Rectal smooth muscle tissue (tissue), 1 donor: ENCODE measurements around the gene PAGE2B.
A peak's percentile ranks its signal among the peaks of the same experiment; 100 is the strongest.
"Not testable (repeated sequence)": the region's sequence is repeated elsewhere in the genome, so short reads cannot be mapped to it uniquely, and the experiment has no call there.

ENCODE experiments used
- H3K27ac ChIP-seq: one replicate; pipeline ENCODE4 v1.7.0; 2013; ENCODE audit warnings: low read depth, low read length, inconsistent platforms
- H3K27me3 ChIP-seq: one replicate; pipeline ENCODE4 v1.7.0; 2013; ENCODE audit warnings: low read length; ENCODE audit not compliant: control insufficient read depth, insufficient read depth
- H3K36me3 ChIP-seq: one replicate; pipeline ENCODE4 v1.7.0; 2013; ENCODE audit warnings: low read length; ENCODE audit not compliant: control insufficient read depth, insufficient read depth
- H3K4me1 ChIP-seq: one replicate; pipeline ENCODE4 v1.7.0; 2013; ENCODE audit warnings: low read length; ENCODE audit not compliant: control insufficient read depth, insufficient read depth
- H3K4me3 ChIP-seq: one replicate; pipeline ENCODE4 v1.7.0; 2013; ENCODE audit warnings: low read length
- H3K9ac ChIP-seq: one replicate; pipeline ENCODE4 v1.7.0; 2013; ENCODE audit warnings: low read length

Gene PAGE2B

DNA sequence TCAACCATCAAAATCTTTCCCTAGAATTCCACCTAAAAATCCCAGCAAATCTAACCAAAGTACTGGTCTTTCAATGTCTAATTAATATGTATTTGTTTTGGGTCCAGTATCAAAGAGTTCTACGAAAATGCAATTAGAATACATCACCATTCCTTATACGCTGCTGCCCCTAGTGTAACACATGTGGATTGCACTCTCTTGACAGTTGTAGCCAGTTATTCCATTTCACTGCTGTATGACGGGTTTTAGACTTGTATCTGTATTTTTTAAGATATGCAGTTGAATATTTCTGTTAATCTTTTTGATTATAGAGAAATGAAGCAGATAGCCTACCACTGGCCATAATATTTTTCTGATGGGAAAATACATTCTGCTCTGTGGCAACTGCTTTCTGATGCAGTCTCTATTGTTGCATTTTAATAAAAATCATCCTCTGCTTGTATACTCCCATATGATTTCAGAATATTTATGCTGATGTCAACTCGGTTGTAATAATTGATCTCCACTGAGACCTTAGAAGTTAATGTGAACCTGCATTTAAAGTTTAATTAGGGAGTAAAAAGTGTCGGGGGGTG is 17.1 kb upstream of the PAGE2B start:
- Histone ChIP-seq H3K4me1 (no peaks in the 10 kb centered on the region), H3K27me3 (no peaks in the 10 kb centered on the region), H3K27ac (no peak overlapping the region), H3K36me3 (no peaks in the 10 kb centered on the region), H3K9ac (no peak overlapping the region), H3K4me3 (peak overlapping the region; percentile 36)

DNA sequence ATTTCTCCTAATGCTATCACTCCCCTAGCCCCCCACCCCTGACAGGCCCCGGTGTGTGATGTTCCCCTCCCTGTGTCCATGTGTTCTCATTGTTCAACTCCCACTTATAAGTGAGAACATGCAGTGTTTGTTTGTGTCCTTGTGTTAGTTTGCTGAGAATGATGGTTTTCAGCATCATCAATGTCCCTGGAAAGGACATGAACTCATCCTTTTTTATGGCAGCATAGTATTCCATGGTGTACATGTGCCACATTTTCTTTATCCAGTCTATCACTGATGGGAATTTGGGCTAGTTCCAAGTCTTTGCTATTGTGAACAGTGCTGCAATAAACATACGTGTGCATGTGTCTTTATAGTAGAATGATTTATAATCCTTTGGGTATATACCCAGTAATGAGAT is 7.7 kb upstream of the PAGE2B start:
- H3K4me1 ChIP-seq, result not testable (repeated sequence)

DNA sequence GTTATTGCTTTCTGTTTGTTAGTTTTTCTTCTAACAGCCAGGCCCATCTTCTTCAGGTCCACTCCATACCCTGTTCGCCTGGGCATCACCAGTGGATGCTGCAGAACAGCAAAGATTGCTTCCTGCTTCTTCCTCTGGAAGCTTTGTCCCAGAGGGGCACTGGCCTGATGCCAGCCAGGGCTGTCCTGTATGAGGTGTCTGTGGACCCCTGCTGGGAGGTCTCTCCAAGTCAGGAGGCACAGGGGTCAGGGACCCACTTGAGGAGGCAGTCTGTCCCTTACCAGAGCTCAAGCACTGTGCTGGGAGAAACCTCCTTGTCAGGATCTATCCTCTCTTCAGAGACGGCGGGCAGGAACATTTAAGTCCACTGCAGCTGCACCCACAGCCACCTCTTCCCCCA is 2.5 kb upstream of the PAGE2B start:
- H3K27me3 ChIP-seq, result no peaks in the 10 kb centered on the region
- H3K27ac ChIP-seq, result no peak overlapping the region
- no peak overlapping the region for H3K9ac ChIP-seq
- H3K4me3 ChIP-seq, result no peak overlapping the region
- H3K36me3 ChIP-seq, result no peaks in the 10 kb centered on the region
- H3K4me1 ChIP-seq, result no peaks in the 10 kb centered on the region

More for the DNA sequence above, 7.7 kb upstream of the PAGE2B start:
- H3K4me3 ChIP-seq, H3K36me3 ChIP-seq, H3K9ac ChIP-seq, H3K27me3 ChIP-seq, H3K27ac ChIP-seq: not testable (repeated sequence)

DNA sequence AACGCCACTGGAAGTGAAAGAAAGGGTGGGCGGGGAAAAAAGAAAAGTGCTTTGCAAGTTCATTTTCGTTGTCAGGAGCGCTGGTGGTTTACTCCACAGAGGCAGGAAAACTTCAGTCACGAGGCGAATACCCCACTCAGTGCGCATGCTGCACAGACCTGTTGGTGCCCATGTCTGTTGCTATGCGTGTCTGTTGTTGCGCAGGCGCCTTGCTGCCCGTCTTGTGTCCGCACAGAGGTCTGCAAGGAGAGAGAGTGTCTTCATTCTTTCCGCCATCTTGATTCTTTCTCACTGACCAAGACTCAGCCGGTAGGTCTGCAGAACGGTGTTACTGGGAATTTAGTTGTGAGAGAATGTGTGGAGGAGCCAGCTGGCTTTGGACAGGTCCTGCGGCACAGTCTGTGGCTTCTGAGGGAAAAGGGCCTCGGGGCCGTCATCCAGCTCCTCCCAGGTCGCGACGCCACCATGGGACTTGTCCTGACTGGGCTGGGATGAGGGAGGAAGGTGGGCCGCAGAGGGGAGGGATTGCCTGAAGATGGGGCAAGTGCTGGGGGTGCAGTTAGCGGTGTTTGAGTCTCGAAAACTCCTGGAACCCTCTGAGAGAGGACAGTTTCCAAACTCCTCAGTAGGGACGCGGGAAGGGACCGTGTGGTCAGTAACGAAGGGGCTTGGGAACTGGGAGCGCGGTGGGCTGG is 14.1 kb downstream of the PAGE2B start, which contains the start of gene PAGE2:
TSS of gene PAGE2 (plus strand) at position 224 of the 695 bp plus-strand sequence. CDS start 1,003 bp downstream, outside the sequence.
- H3K9ac ChIP-seq, result no peak within 1 kb of the TSS
- no peak within 1 kb of the TSS for H3K27ac ChIP-seq
- no peak within 1 kb of the TSS for H3K4me3 ChIP-seq
- no peaks in the 10 kb centered on the region for H3K27me3 ChIP-seq
- no peaks in the 10 kb centered on the region for H3K36me3 ChIP-seq
- no peaks in the 10 kb centered on the region for H3K4me1 ChIP-seq

DNA sequence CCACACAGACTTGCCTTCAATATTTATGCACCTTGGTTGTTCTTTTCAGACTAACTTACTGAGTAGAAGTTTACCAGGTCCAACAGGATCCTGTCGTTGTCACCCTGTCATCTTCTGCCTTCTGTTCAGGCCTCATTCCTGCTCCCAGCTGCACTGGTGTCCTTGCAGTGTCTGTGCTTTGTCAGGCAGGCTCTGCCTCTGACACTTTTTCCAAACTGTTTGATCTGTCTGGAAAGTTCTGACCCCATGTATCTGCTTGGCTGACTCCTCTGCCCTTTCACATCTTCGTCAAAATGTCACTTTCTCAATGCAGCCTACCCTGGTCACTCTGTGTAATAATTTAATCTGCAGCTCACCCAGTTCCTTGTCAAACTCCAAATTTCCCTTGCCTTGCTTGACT is 23.9 kb downstream of the PAGE2B start:
- Histone ChIP-seq H3K36me3 (no peaks in the 10 kb centered on the region), H3K9ac (no peak overlapping the region), H3K4me1 (no peaks in the 10 kb centered on the region), H3K27ac (no peak overlapping the region), H3K4me3 (no peak overlapping the region), H3K27me3 (no peaks in the 10 kb centered on the region)

DNA sequence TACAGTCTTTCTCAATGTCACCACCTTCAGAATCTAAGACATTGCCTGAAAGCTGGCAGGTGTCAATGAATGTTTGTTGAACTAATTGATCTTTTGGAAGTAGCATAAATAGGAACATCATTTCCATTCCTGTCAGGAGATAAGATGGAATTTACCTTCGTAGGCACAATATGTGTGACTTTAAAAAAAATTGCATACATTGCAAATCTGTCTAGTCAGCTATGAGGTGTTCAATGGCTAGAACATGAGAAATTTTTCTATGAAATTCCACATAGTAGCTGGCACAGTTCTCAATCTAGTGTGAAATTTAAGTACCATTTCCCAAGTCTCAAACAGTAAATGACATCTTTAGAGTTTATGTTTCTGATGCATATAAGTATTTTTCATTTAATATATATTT is 24.3 kb downstream of the PAGE2B start:
- Histone ChIP-seq H3K27ac (no peak overlapping the region), H3K27me3 (no peaks in the 10 kb centered on the region), H3K36me3 (no peaks in the 10 kb centered on the region), H3K9ac (no peak overlapping the region), H3K4me3 (no peak overlapping the region), H3K4me1 (no peaks in the 10 kb centered on the region)

DNA sequence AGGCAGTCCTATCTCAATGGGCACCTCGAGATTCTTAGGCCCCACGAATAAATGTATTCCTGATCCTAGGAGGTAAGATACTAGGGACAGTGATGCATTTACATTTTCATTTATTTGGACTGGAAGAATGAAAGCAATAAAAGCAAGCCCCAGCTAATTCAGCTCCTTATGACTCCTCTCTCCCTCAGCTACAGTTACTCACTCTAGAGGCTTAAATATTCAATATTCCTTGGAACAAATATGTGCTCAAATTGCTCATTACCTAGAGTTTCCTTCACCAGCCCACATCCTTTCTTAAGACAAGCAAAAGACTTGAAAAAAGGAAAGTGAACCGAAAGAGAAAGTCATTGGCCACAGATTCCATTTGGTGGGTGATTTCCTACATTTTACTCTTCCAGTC is 27.9 kb downstream of the PAGE2B start:
- Histone ChIP-seq H3K27ac (no peak overlapping the region), H3K27me3 (no peaks in the 10 kb centered on the region), H3K4me1 (no peaks in the 10 kb centered on the region), H3K4me3 (no peak overlapping the region), H3K36me3 (no peaks in the 10 kb centered on the region), H3K9ac (no peak overlapping the region)

DNA sequence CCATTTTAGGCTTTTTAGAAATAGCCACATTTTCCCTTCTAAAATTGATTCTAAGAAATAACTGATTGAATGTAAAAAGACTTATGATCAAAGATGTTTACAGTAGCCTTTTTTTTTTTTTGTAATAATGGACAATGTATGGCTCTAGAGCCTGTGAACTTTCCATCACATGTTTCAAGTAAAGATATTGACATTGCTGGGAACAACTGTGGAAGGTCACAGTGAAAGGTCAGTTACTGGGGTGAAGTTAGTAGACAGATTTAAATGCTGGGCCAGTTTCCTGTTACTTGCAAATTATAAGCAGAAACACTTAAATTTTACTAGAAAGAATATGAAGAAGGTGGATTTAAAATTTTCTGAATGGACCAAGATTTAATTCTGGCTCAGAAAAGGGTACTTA is 32.4 kb downstream of the PAGE2B start:
- H3K27me3 ChIP-seq, result no peaks in the 10 kb centered on the region
- no peak overlapping the region for H3K9ac ChIP-seq
- H3K27ac ChIP-seq, result no peak overlapping the region
- no peaks in the 10 kb centered on the region for H3K4me1 ChIP-seq
- H3K36me3 ChIP-seq, result no peaks in the 10 kb centered on the region
- no peak overlapping the region for H3K4me3 ChIP-seq

- Histone ChIP-seq H3K9ac (no peak overlapping the region), H3K36me3 (no peaks in the 10 kb centered on the region), H3K27me3 (no peaks in the 10 kb centered on the region), H3K4me1 (no peaks in the 10 kb centered on the region), H3K4me3 (no peak overlapping the region), H3K27ac (no peak overlapping the region)
Measured at GRCh38 chrX:55107911-55108310, 33.1 kb downstream of the PAGE2B start.

GRCh38 chrX:55109306-55109705 is 34.5 kb downstream of the PAGE2B start:
- no peaks in the 10 kb centered on the region for H3K4me1 ChIP-seq
- H3K27ac ChIP-seq, result no peak overlapping the region
- no peak overlapping the region for H3K4me3 ChIP-seq
- no peaks in the 10 kb centered on the region for H3K27me3 ChIP-seq
- no peak overlapping the region for H3K9ac ChIP-seq
- H3K36me3 ChIP-seq, result no peaks in the 10 kb centered on the region

GRCh38 chrX:55111578-55112254 is 36.9 kb downstream of the PAGE2B start:
- no peaks in the 10 kb centered on the region for H3K36me3 ChIP-seq
- no peak overlapping the region for H3K9ac ChIP-seq
- no peaks in the 10 kb centered on the region for H3K27me3 ChIP-seq

DNA sequence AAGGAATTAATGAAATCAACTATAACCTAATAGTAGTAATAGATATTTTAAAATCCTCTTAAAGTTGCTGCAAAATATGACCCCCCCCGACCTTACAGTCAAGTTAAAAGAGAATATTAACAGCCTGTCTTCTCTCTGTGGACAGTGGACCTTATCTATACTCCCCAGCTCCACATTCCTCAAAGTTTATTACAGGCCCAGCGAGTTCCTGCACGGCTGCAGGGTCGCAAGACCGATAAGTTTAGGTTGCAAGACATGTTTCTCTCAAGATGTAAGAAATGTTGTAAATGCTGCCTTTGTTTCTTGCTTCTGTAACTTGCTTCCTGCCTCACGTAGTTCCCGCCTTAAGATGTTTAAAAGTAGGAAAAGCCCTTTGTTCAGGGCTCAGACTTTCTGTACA is 41.8 kb downstream of the PAGE2B start:
- H3K4me1 ChIP-seq, H3K9ac ChIP-seq, H3K36me3 ChIP-seq, H3K4me3 ChIP-seq, H3K27me3 ChIP-seq, H3K27ac ChIP-seq: not testable (repeated sequence)

More at GRCh38 chrX:55111578-55112254, 36.9 kb downstream of the PAGE2B start:
- Histone ChIP-seq H3K4me3 (no peak overlapping the region), H3K4me1 (no peaks in the 10 kb centered on the region), H3K27ac (no peak overlapping the region)

DNA sequence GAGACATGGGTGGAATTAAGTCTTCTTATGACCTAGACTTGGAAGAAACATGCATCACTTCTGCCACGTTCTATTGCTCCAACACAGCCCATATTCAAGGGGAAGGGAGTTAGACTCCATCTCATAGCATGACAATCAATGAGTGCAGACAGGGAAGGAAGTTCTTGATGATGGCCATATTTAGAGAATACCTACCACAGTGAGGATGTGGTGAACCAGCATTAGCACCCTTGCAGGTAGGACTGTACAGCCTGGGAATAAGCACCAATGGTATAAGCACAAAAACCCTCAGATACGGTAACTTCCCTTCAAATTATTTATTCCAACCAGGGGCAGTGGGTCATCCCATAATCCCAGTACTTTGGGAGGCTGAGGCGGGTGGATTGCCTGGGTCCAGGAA is 43.7 kb downstream of the PAGE2B start:
- no peak overlapping the region for H3K9ac ChIP-seq
- no peak overlapping the region for H3K4me3 ChIP-seq
- H3K27ac ChIP-seq, result no peak overlapping the region
- H3K36me3 ChIP-seq, result no peaks in the 10 kb centered on the region
- no peaks in the 10 kb centered on the region for H3K4me1 ChIP-seq
- H3K27me3 ChIP-seq, result no peaks in the 10 kb centered on the region
